SK-N-SH treated with all-trans-retinoic acid at 6 μM for 48 hours (cell line): Measurements from ENCODE around the gene TMEM54.

Experiments
- ATAC-seq: fragments of 200-7000 bp; cut with Tn5 transposase; 3 replicates; pipeline ENCODE4 v1.9.1; 2020; ENCODE audit warnings: mild to moderate bottlenecking, moderate library complexity
- ARNTL ChIP-seq: fragments of 450-650 bp; formaldehyde crosslinking; IDR thresholded peaks from 2 replicates; pipeline ENCODE4 v1.5.0; 2020; ENCODE audit warnings: low read depth, mild to moderate bottlenecking, moderate library complexity, borderline replicate concordance
- BACH2 ChIP-seq: fragments of 250-450 bp; sonication (Bioruptor Pico); IDR thresholded peaks from 2 replicates; pipeline ENCODE4 v1.9.0; 2021; ENCODE audit warnings: mild to moderate bottlenecking, borderline replicate concordance
- CSDC2 ChIP-seq: fragments of 250-450 bp; sonication (Bioruptor Pico); IDR thresholded peaks from 2 replicates; pipeline ENCODE4 v1.5.0; 2020; ENCODE audit warnings: mild to moderate bottlenecking, moderate library complexity
- ESRRG ChIP-seq: fragments of 250-450 bp; sonication (Bioruptor Pico); IDR thresholded peaks from 2 replicates; pipeline ENCODE4 v1.6.1; 2021; ENCODE audit warnings: mild to moderate bottlenecking
- GLIS3 ChIP-seq: fragments of 250-450 bp; sonication (Bioruptor Pico); IDR thresholded peaks from 2 replicates; pipeline ENCODE4 v1.5.0; 2020; ENCODE audit warnings: mild to moderate bottlenecking, moderate library complexity
- ISL1 ChIP-seq: fragments of 250-450 bp; sonication (Bioruptor Pico); IDR thresholded peaks from 2 replicates; pipeline ENCODE4 v2.1.2; 2022; ENCODE audit warnings: mild to moderate bottlenecking, moderate library complexity
- OSR1 ChIP-seq: fragments of 250-450 bp; sonication (Bioruptor Pico); IDR thresholded peaks from 2 replicates; pipeline ENCODE4 v1.8.0; 2022; ENCODE audit warnings: moderate library complexity, mild to moderate bottlenecking, inconsistent platforms
- PPARA ChIP-seq: fragments of 250-450 bp; sonication (Bioruptor Pico); IDR thresholded peaks from 2 replicates; pipeline ENCODE4 v1.5.0; 2020; ENCODE audit warnings: mild to moderate bottlenecking, borderline replicate concordance
- RARB ChIP-seq: fragments of 250-450 bp; sonication (Bioruptor Pico); IDR thresholded peaks from 2 replicates; pipeline ENCODE4 v1.8.0; 2021; ENCODE audit warnings: mild to moderate bottlenecking, moderate library complexity
- SNAI2 ChIP-seq: fragments of 250-450 bp; sonication (Bioruptor Pico); IDR thresholded peaks from 2 replicates; pipeline ENCODE4 v1.5.0; 2020; ENCODE audit warnings: mild to moderate bottlenecking, moderate library complexity
- TCF4 ChIP-seq: fragments of 250-450 bp; sonication (Bioruptor Pico); IDR thresholded peaks from 2 replicates; pipeline ENCODE4 v1.8.0; 2021; ENCODE audit warnings: mild to moderate bottlenecking, moderate library complexity, borderline replicate concordance
- TOX ChIP-seq: fragments of 250-450 bp; sonication (Bioruptor Pico); IDR thresholded peaks from 2 replicates; pipeline ENCODE4 v1.8.0; 2021; ENCODE audit warnings: mild to moderate bottlenecking, moderate library complexity, borderline replicate concordance
- ZC3H10 ChIP-seq: fragments of 250-450 bp; sonication (Bioruptor Pico); IDR thresholded peaks from 2 replicates; pipeline ENCODE4 v1.5.1; 2021; ENCODE audit warnings: mild to moderate bottlenecking, moderate library complexity
- ZFP30 ChIP-seq: fragments of 450-650 bp; formaldehyde crosslinking; IDR thresholded peaks from 2 replicates; pipeline ENCODE4 v1.5.0; 2022; ENCODE audit warnings: mild to moderate bottlenecking, moderate library complexity
- ZNF8 ChIP-seq: fragments of 450-650 bp; formaldehyde crosslinking; IDR thresholded peaks from 2 replicates; pipeline ENCODE4 v1.5.0; 2020; ENCODE audit warnings: mild to moderate bottlenecking, moderate library complexity
- TF ChIP-seq, protein P1 (sequence below): fragments of 250-450 bp; sonication (Bioruptor Pico); IDR thresholded peaks from 2 replicates; pipeline ENCODE4 v1.8.0; 2020; ENCODE audit warnings: mild to moderate bottlenecking, moderate library complexity, borderline replicate concordance
- TF ChIP-seq, protein P2 (sequence below): fragments of 250-450 bp; sonication (Bioruptor Pico); IDR thresholded peaks from 2 replicates; pipeline ENCODE4 v1.5.1; 2020; ENCODE audit warnings: low read depth, mild to moderate bottlenecking, moderate library complexity
- TF ChIP-seq, protein P3 (sequence below): fragments of 250-450 bp; sonication (Bioruptor Pico); IDR thresholded peaks from 2 replicates; pipeline ENCODE4 v1.5.1; 2021; ENCODE audit warnings: mild to moderate bottlenecking, moderate library complexity
- TF ChIP-seq, protein P4 (sequence below): fragments of 250-450 bp; sonication (Bioruptor Pico); IDR thresholded peaks from 2 replicates; pipeline ENCODE4 v1.8.0; 2021; ENCODE audit warnings: low read depth, mild to moderate bottlenecking, moderate library complexity, borderline replicate concordance
- TF ChIP-seq, protein P5 (sequence below): fragments of 250-450 bp; sonication (Bioruptor Pico); IDR thresholded peaks from 2 replicates; pipeline ENCODE4 v1.5.0; 2020; ENCODE audit warnings: mild to moderate bottlenecking, moderate library complexity

Gene TMEM54

DNA sequence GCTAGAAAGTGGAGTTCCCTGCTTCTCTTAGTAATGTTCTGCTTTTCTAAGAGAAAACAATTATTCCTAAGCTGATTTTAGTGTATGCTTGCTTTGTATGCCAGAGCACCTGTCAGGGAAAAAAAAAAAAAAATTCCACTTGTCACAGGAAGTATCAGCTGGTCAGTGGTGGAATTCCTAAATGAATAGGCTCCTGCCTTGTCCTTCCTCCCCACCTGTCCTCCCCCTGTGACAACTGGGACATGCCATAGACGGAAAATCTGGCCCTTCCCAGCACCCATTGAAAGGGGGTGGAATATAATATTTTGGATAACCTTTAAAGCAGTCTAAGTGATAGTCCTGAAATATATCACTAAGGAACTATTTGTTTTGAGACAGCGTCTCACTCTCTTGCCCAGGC is 41.3 kb downstream of the TMEM54 start (continued):
- TF ChIP-seq CSDC2 (CRISPR knock-in tag) (no peak), OSR1 (CRISPR knock-in tag) (no peak)

DNA sequence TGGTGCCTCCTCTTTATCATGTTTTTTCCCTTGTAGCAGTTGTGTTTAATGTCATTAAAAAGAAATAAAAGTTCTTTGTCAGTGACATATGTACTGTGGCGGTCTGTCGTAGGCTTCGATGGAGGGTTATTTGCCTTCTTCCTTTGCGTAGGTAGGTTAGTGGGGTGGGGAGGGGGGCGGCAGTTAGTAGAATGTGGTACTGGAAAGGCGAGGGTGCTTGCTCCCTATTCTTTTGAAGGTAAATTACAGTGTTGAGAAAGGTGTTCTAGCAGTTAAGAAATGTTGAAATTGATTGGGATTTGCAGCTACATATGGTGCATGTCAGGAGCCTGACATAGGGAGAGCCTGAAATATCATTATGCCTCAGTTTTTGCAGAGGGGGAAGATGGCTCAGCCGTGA is 42.4 kb downstream of the TMEM54 start:
- TF ChIP-seq, protein P1, sequence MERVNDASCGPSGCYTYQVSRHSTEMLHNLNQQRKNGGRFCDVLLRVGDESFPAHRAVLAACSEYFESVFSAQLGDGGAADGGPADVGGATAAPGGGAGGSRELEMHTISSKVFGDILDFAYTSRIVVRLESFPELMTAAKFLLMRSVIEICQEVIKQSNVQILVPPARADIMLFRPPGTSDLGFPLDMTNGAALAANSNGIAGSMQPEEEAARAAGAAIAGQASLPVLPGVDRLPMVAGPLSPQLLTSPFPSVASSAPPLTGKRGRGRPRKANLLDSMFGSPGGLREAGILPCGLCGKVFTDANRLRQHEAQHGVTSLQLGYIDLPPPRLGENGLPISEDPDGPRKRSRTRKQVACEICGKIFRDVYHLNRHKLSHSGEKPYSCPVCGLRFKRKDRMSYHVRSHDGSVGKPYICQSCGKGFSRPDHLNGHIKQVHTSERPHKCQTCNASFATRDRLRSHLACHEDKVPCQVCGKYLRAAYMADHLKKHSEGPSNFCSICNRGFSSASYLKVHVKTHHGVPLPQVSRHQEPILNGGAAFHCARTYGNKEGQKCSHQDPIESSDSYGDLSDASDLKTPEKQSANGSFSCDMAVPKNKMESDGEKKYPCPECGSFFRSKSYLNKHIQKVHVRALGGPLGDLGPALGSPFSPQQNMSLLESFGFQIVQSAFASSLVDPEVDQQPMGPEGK: no peak
- TF ChIP-seq TOX (no peak), ESRRG (no peak), SNAI2 (CRISPR knock-in tag) (no peak), ISL1 (no peak), ZC3H10 (CRISPR knock-in tag) (no peak), PPARA (CRISPR knock-in tag) (no peak), ARNTL (no peak), GLIS3 (CRISPR knock-in tag) (no peak), TCF4 (no peak), RARB (CRISPR knock-in tag) (no peak), BACH2 (CRISPR knock-in tag) (no peak), ZNF8 (CRISPR knock-in tag) (no peak), CSDC2 (CRISPR knock-in tag) (no peak)
- TF ChIP-seq, protein P2, sequence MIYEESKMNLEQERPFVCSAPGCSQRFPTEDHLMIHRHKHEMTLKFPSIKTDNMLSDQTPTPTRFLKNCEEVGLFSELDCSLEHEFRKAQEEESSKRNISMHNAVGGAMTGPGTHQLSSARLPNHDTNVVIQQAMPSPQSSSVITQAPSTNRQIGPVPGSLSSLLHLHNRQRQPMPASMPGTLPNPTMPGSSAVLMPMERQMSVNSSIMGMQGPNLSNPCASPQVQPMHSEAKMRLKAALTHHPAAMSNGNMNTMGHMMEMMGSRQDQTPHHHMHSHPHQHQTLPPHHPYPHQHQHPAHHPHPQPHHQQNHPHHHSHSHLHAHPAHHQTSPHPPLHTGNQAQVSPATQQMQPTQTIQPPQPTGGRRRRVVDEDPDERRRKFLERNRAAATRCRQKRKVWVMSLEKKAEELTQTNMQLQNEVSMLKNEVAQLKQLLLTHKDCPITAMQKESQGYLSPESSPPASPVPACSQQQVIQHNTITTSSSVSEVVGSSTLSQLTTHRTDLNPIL (CRISPR knock-in tag): no peak
- TF ChIP-seq, protein P3, sequence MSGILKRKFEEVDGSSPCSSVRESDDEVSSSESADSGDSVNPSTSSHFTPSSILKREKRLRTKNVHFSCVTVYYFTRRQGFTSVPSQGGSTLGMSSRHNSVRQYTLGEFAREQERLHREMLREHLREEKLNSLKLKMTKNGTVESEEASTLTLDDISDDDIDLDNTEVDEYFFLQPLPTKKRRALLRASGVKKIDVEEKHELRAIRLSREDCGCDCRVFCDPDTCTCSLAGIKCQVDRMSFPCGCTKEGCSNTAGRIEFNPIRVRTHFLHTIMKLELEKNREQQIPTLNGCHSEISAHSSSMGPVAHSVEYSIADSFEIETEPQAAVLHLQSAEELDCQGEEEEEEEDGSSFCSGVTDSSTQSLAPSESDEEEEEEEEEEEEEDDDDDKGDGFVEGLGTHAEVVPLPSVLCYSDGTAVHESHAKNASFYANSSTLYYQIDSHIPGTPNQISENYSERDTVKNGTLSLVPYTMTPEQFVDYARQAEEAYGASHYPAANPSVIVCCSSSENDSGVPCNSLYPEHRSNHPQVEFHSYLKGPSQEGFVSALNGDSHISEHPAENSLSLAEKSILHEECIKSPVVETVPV (CRISPR knock-in tag): no peak
- TF ChIP-seq, protein P4, sequence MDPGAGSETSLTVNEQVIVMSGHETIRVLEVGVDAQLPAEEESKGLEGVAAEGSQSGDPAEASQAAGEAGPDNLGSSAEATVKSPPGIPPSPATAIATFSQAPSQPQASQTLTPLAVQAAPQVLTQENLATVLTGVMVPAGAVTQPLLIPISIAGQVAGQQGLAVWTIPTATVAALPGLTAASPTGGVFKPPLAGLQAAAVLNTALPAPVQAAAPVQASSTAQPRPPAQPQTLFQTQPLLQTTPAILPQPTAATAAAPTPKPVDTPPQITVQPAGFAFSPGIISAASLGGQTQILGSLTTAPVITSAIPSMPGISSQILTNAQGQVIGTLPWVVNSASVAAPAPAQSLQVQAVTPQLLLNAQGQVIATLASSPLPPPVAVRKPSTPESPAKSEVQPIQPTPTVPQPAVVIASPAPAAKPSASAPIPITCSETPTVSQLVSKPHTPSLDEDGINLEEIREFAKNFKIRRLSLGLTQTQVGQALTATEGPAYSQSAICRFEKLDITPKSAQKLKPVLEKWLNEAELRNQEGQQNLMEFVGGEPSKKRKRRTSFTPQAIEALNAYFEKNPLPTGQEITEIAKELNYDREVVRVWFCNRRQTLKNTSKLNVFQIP (CRISPR knock-in tag): no peak
- ATAC-seq: no peak

DNA sequence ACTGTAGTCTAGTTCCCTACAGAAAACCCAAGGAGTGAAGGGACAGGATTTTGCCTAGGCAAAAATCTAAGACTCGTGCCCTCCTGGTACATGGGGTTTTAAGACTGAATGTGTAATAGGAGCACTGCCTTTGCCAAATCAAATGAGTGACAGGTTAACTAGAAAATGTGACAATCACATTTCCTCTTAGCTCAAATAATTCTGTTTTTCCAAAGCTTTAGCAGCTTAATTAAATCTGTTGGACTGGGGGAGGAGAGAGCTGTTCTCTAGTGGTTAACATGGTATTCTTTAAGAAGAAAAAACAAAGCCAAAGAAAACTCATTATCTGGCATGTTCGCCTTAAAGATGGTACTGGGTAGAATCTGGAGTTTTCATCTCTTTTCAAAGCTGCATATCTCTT is 43.1 kb downstream of the TMEM54 start:
- TF ChIP-seq OSR1 (CRISPR knock-in tag) (no peak), ZC3H10 (CRISPR knock-in tag) (no peak), SNAI2 (CRISPR knock-in tag) (no peak), CSDC2 (CRISPR knock-in tag) (no peak), ZFP30 (CRISPR knock-in tag) (no peak), ZNF8 (CRISPR knock-in tag) (no peak), ESRRG (no peak)
- TF ChIP-seq, protein P2 (CRISPR knock-in tag): no peak
- TF ChIP-seq, protein P4 (CRISPR knock-in tag): no peak
- TF ChIP-seq, protein P5, sequence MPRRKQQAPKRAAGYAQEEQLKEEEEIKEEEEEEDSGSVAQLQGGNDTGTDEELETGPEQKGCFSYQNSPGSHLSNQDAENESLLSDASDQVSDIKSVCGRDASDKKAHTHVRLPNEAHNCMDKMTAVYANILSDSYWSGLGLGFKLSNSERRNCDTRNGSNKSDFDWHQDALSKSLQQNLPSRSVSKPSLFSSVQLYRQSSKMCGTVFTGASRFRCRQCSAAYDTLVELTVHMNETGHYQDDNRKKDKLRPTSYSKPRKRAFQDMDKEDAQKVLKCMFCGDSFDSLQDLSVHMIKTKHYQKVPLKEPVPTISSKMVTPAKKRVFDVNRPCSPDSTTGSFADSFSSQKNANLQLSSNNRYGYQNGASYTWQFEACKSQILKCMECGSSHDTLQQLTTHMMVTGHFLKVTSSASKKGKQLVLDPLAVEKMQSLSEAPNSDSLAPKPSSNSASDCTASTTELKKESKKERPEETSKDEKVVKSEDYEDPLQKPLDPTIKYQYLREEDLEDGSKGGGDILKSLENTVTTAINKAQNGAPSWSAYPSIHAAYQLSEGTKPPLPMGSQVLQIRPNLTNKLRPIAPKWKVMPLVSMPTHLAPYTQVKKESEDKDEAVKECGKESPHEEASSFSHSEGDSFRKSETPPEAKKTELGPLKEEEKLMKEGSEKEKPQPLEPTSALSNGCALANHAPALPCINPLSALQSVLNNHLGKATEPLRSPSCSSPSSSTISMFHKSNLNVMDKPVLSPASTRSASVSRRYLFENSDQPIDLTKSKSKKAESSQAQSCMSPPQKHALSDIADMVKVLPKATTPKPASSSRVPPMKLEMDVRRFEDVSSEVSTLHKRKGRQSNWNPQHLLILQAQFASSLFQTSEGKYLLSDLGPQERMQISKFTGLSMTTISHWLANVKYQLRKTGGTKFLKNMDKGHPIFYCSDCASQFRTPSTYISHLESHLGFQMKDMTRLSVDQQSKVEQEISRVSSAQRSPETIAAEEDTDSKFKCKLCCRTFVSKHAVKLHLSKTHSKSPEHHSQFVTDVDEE (CRISPR knock-in tag): no peak

More for the DNA sequence above, 43.1 kb downstream of the TMEM54 start:
- ATAC-seq: no peak
